HCT116 (cell line): ENCODE data around the gene HIVEP2. TPM values are rescaled to one million over a fixed set of nuclear protein-coding genes. Genes with fewer than 3 reads are reported as not detected.

Experiments used
- ATAC-seq: fragments of 200-7000 bp; cut with Tn5 transposase; 2 replicates; pipeline ENCODE4 v1.9.1; 2020; ENCODE audit warnings: mild to moderate bottlenecking, moderate library complexity
- BruUV-seq: library from RNA; stranded (reverse); fragments of 400-500 nt; replicated peaks from 2 replicates; lab custom pipeline; 2021; lab: Mats Ljungman, UMichigan
- CTCF ChIA-PET: fragments of 300-600 bp; sonication (Branson Sonifier 250); formaldehyde crosslinking; loops from one replicate; lab custom pipeline; 2021; ENCODE audit warnings: antibody characterized with exemption; lab: Charles Lee
- POLR2A ChIA-PET: fragments of 300-600, 350-600 bp; sonication (Branson Sonifier 250); formaldehyde crosslinking; loops from one replicate; lab custom pipeline; 2021; ENCODE audit warnings: antibody characterized with exemption; lab: Charles Lee
- RAD21 ChIA-PET, 2 experiments: fragments of 300-600 bp; sonication (Branson Sonifier 250); formaldehyde crosslinking; loops; one replicate each; lab custom pipeline; 2023; ENCODE audit warnings: low total read pairs in 2 of 2; ENCODE audit not compliant: uncharacterized antibody in 2 of 2, unreplicated experiment in 2 of 2, low non-redundant PET in 1 of 2; lab: Charles Lee
- DNase-seq: peaks from one replicate; pipeline ENCODE4 v3.0.0-alpha.2; 2010; ENCODE audit warnings: low read depth, low spot score
- H2AFZ ChIP-seq: fragments of 200-600 bp; shearing (Covaris generic), sonication (generic); 2 replicates; pipeline ENCODE4 v1.6.1; 2017; ENCODE audit warnings: low read depth, mixed run types, mixed read lengths, antibody characterized with exemption, low read length; ENCODE audit not compliant: poor library complexity, severe bottlenecking
- H3K27ac ChIP-seq: 2 replicates; pipeline ENCODE4 v1.5.1; 2012; ENCODE audit warnings: low read depth, low read length
- H3K27me3 ChIP-seq: fragments of 200-600 bp; sonication (generic); 2 replicates; pipeline ENCODE4 v1.6.1; 2016; ENCODE audit warnings: mixed run types, low read length, mixed read lengths; ENCODE audit not compliant: insufficient read depth
- H3K36me3 ChIP-seq, 2 experiments: fragments of 200-500 bp in 1 of 2; fragments of 200-600 bp in 1 of 2; sonication (Bioruptor generic) in 1 of 2; sonication (generic) in 1 of 2; 2 replicates each; pipeline versions ENCODE4 v1.5.1 to v1.6.1; 2014 to 2016; ENCODE audit warnings: low read length in 2 of 2, inconsistent platforms in 1 of 2, mixed read lengths in 1 of 2, mixed run types in 1 of 2; ENCODE audit not compliant: insufficient read depth in 2 of 2, control insufficient read depth in 1 of 2
- H3K4me1 ChIP-seq, 2 experiments: fragments of 200-600 bp in 1 of 2; sonication (generic) in 1 of 2; 2 replicates each; pipeline versions ENCODE4 v1.5.1 to v1.6.1; 2012 to 2017; ENCODE audit warnings: low read length in 2 of 2, inconsistent platforms in 1 of 2, mild to moderate bottlenecking in 1 of 2, mixed read lengths in 1 of 2, mixed run types in 1 of 2, moderate library complexity in 1 of 2; ENCODE audit not compliant: insufficient read depth in 2 of 2, control insufficient read depth in 1 of 2
- H3K4me2 ChIP-seq: fragments of 200-600 bp; sonication (generic); 2 replicates; pipeline ENCODE4 v1.6.1; 2017; ENCODE audit warnings: mixed run types, low read length, mixed read lengths
- H3K4me3 ChIP-seq, 2 experiments: fragments of 200-600 bp in 1 of 2; sonication (generic) in 1 of 2; replicated peaks in 1 of 2; 2 replicates each; pipeline ENCODE4 v1.5.1; 2011 to 2016; ENCODE audit warnings: low read length in 2 of 2, control low read depth in 1 of 2, low read depth in 1 of 2, mild to moderate bottlenecking in 1 of 2, mixed read lengths in 1 of 2, mixed run types in 1 of 2
- H3K79me2 ChIP-seq: fragments of 200-600 bp; sonication (generic); 2 replicates; pipeline ENCODE4 v1.6.1; 2017; ENCODE audit warnings: mild to moderate bottlenecking, mixed run types, low read length, moderate library complexity, mixed read lengths; ENCODE audit not compliant: insufficient read depth
- H3K9ac ChIP-seq: fragments of 200-600 bp; sonication (generic); 2 replicates; pipeline ENCODE4 v1.6.1; 2016; ENCODE audit warnings: low read length, mixed read lengths
- H3K9me2 ChIP-seq: fragments of 200-600 bp; sonication (generic), shearing (Covaris generic); 2 replicates; pipeline ENCODE4 v1.6.1; 2017; ENCODE audit warnings: mixed run types, mild to moderate bottlenecking, moderate library complexity; ENCODE audit not compliant: insufficient read depth
- H3K9me3 ChIP-seq, 2 experiments: fragments of 200-500 bp in 1 of 2; fragments of 200-600 bp in 1 of 2; sonication (Bioruptor generic) in 1 of 2; sonication (generic) in 1 of 2; 2 replicates each; pipeline ENCODE4 v1.6.1; 2014 to 2017; ENCODE audit warnings: low read length in 2 of 2, mixed read lengths in 2 of 2, inconsistent platforms in 1 of 2, low read depth in 1 of 2, mild to moderate bottlenecking in 1 of 2, mixed run types in 1 of 2, moderate library complexity in 1 of 2; ENCODE audit not compliant: control insufficient read depth in 1 of 2, insufficient read depth in 1 of 2
- H4K20me1 ChIP-seq: fragments of 200-600 bp; sonication (generic), shearing (Covaris generic); 2 replicates; pipeline ENCODE4 v1.6.1; 2017; ENCODE audit warnings: mixed run types, mild to moderate bottlenecking, moderate library complexity; ENCODE audit not compliant: insufficient read depth
- CEBPB ChIP-seq: IDR thresholded peaks from 2 replicates; pipeline ENCODE4 v1.6.1; 2012; ENCODE audit warnings: low read depth
- EGR1 ChIP-seq: IDR thresholded peaks from 2 replicates; pipeline ENCODE4 v1.6.1; 2012; ENCODE audit warnings: low read depth
- ELF1 ChIP-seq: IDR thresholded peaks from 2 replicates; pipeline ENCODE4 v1.6.1; 2012; ENCODE audit warnings: low read depth, borderline replicate concordance
- EZH2 ChIP-seq: fragments of 200-600 bp; sonication (generic); IDR thresholded peaks from 2 replicates; pipeline ENCODE4 v1.6.1; 2017; ENCODE audit warnings: antibody characterized with exemption, mixed run types
- FOSL1 ChIP-seq: IDR thresholded peaks from 2 replicates; pipeline ENCODE4 v1.6.1; 2012; ENCODE audit warnings: low read depth
- JUND ChIP-seq: IDR thresholded peaks from 2 replicates; pipeline ENCODE4 v1.6.1; 2012
- POLR2AphosphoS5 ChIP-seq: IDR thresholded peaks from 2 replicates; pipeline ENCODE4 v1.6.1; 2011; ENCODE audit warnings: mild to moderate bottlenecking, low read depth, low read length, moderate library complexity
- RAD21 ChIP-seq: IDR thresholded peaks from 2 replicates; pipeline ENCODE4 v1.6.1; 2012; ENCODE audit warnings: low read depth, mild to moderate bottlenecking
- SP1 ChIP-seq: IDR thresholded peaks from 2 replicates; pipeline ENCODE4 v1.6.1; 2012; ENCODE audit warnings: low read depth
- TCF7L2 ChIP-seq: IDR thresholded peaks from 2 replicates; pipeline ENCODE4 v1.7.0; 2011; ENCODE audit warnings: borderline replicate concordance, inconsistent platforms; ENCODE audit not compliant: insufficient read depth, insufficient read length; ENCODE audit errors: extremely low read depth
- YY1 ChIP-seq: IDR thresholded peaks from 2 replicates; pipeline ENCODE4 v1.6.1; 2011; ENCODE audit warnings: low read length, low read depth, moderate library complexity, mild to moderate bottlenecking; ENCODE audit not compliant: insufficient replicate concordance; ENCODE audit errors: extremely low read depth
- ZFX ChIP-seq: fragments of 450-650 bp; IDR thresholded peaks from 2 replicates; pipeline ENCODE4 v1.6.1; 2017
- intact Hi-C: fragments of 100-400 bp; cut with micrococcal nuclease; formaldehyde crosslinking; loops from 2 replicates; pipeline ENCODE4 v1.10.0; 2022
- total RNA-seq: library from RNA; stranded (reverse); gene quantifications from one replicate; pipeline ENCODE4 v1.2.1, GENCODE V29; 2021; ENCODE audit not compliant: unreplicated experiment
- TF ChIP-seq, protein P1 (sequence below): IDR thresholded peaks from 2 replicates; pipeline ENCODE4 v1.6.1; 2012
- TF ChIP-seq, protein P2 (sequence below): IDR thresholded peaks from 2 replicates; pipeline ENCODE4 v1.6.1; 2012; ENCODE audit warnings: low read depth
- TF ChIP-seq, protein P3 (sequence below): IDR thresholded peaks from 2 replicates; pipeline ENCODE4 v1.6.1; 2012
- TF ChIP-seq, protein P4 (sequence below): IDR thresholded peaks from 2 replicates; pipeline ENCODE4 v1.6.1; 2011; ENCODE audit warnings: mild to moderate bottlenecking, low read length, moderate library complexity; ENCODE audit not compliant: insufficient replicate concordance; ENCODE audit errors: extremely low read depth

The HIVEP2 gene
- total RNA-seq, 1 experiment from 2014 or later, result 8.1 TPM

DNA sequence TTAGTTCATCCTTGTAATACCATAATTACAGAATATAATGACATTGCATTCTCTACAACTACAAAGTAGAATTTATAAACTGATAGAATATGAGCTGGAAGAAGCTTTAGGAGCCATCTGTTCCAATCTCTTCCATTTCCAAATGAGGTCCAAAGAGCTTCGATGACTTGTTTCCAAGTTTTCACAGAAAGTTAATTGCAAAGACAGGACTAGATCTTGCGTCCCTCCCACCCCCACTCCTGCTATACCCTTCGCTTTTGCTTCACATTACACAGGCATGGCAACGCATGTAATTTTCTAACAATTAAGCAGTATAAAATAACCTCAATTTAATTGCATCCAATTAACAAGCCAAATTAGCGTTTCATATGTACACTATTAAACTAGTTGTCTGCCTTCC, 7.0 kb downstream of the HIVEP2 start:
- POLR2A ChIA-PET, result no interaction called here
- ATAC-seq (no peak), DNase-seq (no peak)
- no peaks in the 10 kb centered on the region for H4K20me1 ChIP-seq
- no peak overlapping the region for H3K4me2 ChIP-seq
- H3K4me1 ChIP-seq, result peaks cover 4 to 5% of the 10 kb centered on the region in 2 experiments; a peak in 3 of 4 replicates
- H3K9me2 ChIP-seq, result no peaks in the 10 kb centered on the region
- intact Hi-C loops, result no loop called here
- H3K4me3 ChIP-seq, result no peak overlapping the region
- no peak overlapping the region for H3K9ac ChIP-seq
- peaks cover 10% of the 10 kb centered on the region; the same call in 1 of the 2 replicates for H3K79me2 ChIP-seq
- CTCF ChIA-PET, result no interaction called here
- no peak overlapping the region for H3K27ac ChIP-seq
- no peaks in the 10 kb centered on the region for H3K27me3 ChIP-seq
- no TSS peak for BruUV-seq
- no peak overlapping the region for H2AFZ ChIP-seq
- no peaks in the 10 kb centered on the region for H3K9me3 ChIP-seq
- no peaks in the 10 kb centered on the region for H3K36me3 ChIP-seq
- TF ChIP-seq SP1 (no peak), FOSL1 (no peak), ELF1 (no peak), TCF7L2 (no peak), POLR2AphosphoS5 (no peak), EGR1 (no peak), YY1 (no peak), ZFX (no peak), EZH2 (no peak), CEBPB (no peak), JUND (no peak), RAD21 (no peak)
- TF ChIP-seq, protein P1, sequence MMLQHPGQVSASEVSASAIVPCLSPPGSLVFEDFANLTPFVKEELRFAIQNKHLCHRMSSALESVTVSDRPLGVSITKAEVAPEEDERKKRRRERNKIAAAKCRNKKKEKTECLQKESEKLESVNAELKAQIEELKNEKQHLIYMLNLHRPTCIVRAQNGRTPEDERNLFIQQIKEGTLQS, result no peak
- TF ChIP-seq, protein P2, sequence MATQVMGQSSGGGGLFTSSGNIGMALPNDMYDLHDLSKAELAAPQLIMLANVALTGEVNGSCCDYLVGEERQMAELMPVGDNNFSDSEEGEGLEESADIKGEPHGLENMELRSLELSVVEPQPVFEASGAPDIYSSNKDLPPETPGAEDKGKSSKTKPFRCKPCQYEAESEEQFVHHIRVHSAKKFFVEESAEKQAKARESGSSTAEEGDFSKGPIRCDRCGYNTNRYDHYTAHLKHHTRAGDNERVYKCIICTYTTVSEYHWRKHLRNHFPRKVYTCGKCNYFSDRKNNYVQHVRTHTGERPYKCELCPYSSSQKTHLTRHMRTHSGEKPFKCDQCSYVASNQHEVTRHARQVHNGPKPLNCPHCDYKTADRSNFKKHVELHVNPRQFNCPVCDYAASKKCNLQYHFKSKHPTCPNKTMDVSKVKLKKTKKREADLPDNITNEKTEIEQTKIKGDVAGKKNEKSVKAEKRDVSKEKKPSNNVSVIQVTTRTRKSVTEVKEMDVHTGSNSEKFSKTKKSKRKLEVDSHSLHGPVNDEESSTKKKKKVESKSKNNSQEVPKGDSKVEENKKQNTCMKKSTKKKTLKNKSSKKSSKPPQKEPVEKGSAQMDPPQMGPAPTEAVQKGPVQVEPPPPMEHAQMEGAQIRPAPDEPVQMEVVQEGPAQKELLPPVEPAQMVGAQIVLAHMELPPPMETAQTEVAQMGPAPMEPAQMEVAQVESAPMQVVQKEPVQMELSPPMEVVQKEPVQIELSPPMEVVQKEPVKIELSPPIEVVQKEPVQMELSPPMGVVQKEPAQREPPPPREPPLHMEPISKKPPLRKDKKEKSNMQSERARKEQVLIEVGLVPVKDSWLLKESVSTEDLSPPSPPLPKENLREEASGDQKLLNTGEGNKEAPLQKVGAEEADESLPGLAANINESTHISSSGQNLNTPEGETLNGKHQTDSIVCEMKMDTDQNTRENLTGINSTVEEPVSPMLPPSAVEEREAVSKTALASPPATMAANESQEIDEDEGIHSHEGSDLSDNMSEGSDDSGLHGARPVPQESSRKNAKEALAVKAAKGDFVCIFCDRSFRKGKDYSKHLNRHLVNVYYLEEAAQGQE, result no peak
- TF ChIP-seq, protein P3, sequence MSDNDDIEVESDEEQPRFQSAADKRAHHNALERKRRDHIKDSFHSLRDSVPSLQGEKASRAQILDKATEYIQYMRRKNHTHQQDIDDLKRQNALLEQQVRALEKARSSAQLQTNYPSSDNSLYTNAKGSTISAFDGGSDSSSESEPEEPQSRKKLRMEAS, result no peak
- TF ChIP-seq, protein P4, sequence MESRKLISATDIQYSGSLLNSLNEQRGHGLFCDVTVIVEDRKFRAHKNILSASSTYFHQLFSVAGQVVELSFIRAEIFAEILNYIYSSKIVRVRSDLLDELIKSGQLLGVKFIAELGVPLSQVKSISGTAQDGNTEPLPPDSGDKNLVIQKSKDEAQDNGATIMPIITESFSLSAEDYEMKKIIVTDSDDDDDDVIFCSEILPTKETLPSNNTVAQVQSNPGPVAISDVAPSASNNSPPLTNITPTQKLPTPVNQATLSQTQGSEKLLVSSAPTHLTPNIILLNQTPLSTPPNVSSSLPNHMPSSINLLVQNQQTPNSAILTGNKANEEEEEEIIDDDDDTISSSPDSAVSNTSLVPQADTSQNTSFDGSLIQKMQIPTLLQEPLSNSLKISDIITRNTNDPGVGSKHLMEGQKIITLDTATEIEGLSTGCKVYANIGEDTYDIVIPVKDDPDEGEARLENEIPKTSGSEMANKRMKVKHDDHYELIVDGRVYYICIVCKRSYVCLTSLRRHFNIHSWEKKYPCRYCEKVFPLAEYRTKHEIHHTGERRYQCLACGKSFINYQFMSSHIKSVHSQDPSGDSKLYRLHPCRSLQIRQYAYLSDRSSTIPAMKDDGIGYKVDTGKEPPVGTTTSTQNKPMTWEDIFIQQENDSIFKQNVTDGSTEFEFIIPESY, result no peak
- RAD21 ChIA-PET, result no interaction called here
